ENCODE measurements around the gene SLFN5. TPM values are rescaled to one million over a fixed set of nuclear protein-coding genes. Genes with fewer than 3 reads are reported as not detected.

The SLFN5 gene
- total and polyA plus RNA-seq, 2 of the 13 experiments (the other 11 are each of a cell fraction or from before 2014, with no cell fraction given): 0.25 to 0.35 TPM

GRCh38 chr17:35242805-35243560, at the start of gene SLFN5 (continued):
- TF ChIP-seq ZNF558 (CRISPR knock-in tag; IDR thresholded peaks at IDR 0.05; ENCODE audit: borderline replicate concordance) (no peak), NFIB (CRISPR knock-in tag; IDR thresholded peaks at IDR 0.05; ENCODE audit: borderline replicate concordance) (no peak), ZHX2 (IDR thresholded peaks at IDR 0.05; ENCODE audit: low read depth) (no peak), ZHX2 (CRISPR knock-in tag; IDR thresholded peaks at IDR 0.05; ENCODE audit: borderline replicate concordance) (no peak), ZNF101 (CRISPR knock-in tag; IDR thresholded peaks at IDR 0.05; ENCODE audit: borderline replicate concordance, low read depth) (no peak), TFAP4 (IDR thresholded peaks at IDR 0.05; ENCODE audit: borderline replicate concordance, low read depth) (peak; percentile 76; the same call in 1 of the 2 replicates), RELA (CRISPR knock-in tag; IDR thresholded peaks at IDR 0.05) (no peak), ELF1 (CRISPR knock-in tag; IDR thresholded peaks at IDR 0.05) (peak; percentile 40), DNMT1 (CRISPR knock-in tag; IDR thresholded peaks at IDR 0.05) (no peak), NFYC (CRISPR knock-in tag; IDR thresholded peaks at IDR 0.05) (peak; percentile 86), CBFB (CRISPR knock-in tag; IDR thresholded peaks at IDR 0.05) (no peak), ZNF687 (CRISPR knock-in tag; IDR thresholded peaks at IDR 0.05) (peak; percentile 43), PRPF4 (IDR thresholded peaks at IDR 0.05; ENCODE audit: low read depth, low read length, poor library complexity, severe bottlenecking) (no peak), USF2 (IDR thresholded peaks at IDR 0.05; ENCODE audit: low read depth, low read length) (no peak), USF2 (CRISPR knock-in tag; IDR thresholded peaks at IDR 0.05; ENCODE audit: borderline replicate concordance) (no peak)
